Stimulated activated naive CD4-positive, alpha-beta T cell treated with Interleukin-2 at 50 U/mL for 16 hours (primary cell): ENCODE measurements around the gene NDUFS6.

Source experiments
- DNase-seq: peaks from one replicate; lab custom pipeline; 2025; lab: John Stamatoyannopoulos, UW

Gene NDUFS6

GRCh38 chr5:1853531-1853930, 52.3 kb downstream of the NDUFS6 start:
- no peak for DNase-seq

DNA sequence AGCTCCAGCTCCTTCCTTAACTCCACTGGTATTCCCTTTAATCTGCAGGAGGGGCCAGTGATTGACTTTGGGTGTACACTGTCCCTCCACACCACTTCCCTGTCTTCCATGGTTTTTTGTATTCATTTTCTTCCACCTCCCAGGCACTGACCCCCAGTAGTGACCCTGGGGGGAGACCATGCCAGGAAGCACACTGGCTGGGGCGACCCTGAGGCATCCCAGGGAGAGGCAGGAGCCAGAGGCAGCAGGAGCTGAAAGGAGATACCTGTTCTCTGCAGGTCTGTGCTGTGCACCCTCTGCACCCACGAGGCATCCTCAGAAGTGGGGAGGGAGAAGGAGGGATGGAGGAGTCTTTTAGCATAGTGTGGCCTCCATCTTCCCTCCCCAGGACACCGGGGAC, 53.9 kb downstream of the NDUFS6 start:
- DNase-seq = no peak

GRCh38 chr5:1855596-1855995, 54.4 kb downstream of the NDUFS6 start:
- DNase-seq = no peak

DNA sequence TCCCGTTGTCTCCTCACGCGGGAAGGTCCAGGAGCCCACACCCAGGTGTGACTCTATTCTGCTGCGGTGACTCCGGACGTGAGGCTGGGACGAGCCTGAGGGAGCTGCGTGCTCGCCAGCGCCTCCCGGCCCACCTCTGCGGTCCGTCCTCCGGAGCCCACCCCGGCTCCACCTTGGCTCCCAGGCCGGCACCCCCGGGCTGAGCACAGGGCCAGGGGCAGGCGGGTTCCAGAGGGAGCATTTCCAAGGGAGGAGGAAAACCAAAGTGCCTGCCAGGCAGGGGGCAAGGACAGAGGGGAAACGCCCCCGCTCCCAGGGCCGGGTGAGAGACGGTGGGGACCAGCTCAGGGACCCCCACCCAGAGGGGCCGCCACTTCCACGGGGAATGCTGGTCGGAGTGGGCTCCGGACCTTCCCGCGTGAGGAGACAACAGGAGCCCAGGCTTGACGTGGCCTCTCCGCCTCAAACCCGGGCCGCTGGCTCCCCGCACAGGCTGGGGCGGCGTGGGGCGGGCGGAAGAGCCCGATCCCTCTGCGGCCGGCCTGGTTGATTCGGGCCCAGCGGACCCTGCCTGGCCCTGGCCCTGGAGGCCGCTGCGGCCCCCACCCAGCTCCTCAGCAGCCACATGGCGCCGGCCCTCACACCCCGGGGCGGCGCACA, 55.5 kb downstream of the NDUFS6 start:
- no peak for DNase-seq

DNA sequence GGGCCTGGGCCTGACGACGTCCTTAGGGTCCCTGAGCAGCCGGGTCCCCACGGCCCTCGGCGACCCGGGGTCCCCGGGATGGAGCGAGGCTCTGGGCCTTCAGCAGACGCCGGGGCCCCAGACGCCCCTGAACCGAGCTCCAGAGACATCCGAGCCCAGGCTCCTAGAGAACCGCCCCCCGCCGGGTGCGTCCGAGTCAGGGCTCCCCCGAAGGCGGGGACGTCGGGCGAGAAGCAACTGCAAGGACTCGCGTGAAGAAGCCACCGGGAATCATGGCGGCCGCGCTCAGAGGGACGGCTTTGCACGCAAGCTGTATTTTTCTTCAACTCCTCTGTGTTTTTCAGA, 56.0 kb downstream of the NDUFS6 start:
- DNase-seq = no peak

- DNase-seq = no peak
These were observed 57.2 kb downstream of the NDUFS6 start for GRCh38 chr5:1858436-1858835.

DNA sequence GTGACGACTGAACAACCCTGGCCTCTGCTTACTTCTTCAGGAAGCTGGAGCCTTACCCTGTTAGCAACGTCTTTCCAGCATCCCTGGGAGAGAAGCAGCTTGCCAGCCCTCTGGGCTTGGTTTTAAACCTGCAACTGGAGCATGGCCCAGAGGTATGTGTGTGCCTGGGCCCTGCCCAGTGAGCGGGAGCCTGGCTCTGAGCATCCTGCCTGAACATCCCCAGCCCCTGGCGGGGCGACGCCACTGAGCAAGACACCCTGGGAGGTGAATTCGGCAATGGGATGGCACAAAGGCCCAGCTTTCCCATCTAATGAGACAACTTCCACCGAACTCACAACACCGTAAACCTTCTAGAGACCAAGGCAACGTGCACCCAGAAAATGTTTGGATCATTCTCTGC, 57.9 kb downstream of the NDUFS6 start:
- no peak for DNase-seq

GRCh38 chr5:1860021-1860610, 58.9 kb downstream of the NDUFS6 start:
- no peak for DNase-seq

DNA sequence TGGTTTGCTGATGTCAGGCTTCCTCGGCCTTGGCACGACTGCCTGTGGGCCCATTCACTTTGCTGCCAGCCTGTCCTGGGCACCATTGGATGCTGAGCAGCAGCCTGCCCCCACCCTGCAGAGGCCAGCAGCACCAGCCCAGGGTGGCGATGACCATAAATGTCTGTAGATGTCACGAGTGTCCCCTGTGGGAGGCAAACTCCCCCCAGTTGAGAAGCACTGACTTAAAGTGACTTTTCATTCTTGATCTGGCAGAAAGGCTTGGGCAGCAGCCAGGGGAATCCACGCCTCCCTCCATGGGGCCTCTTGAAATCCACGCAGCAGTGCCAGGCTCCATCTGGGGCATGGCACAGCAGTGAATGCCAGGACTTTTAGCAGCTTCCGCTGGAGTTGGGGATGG, 59.7 kb downstream of the NDUFS6 start:
- DNase-seq = no peak

DNA sequence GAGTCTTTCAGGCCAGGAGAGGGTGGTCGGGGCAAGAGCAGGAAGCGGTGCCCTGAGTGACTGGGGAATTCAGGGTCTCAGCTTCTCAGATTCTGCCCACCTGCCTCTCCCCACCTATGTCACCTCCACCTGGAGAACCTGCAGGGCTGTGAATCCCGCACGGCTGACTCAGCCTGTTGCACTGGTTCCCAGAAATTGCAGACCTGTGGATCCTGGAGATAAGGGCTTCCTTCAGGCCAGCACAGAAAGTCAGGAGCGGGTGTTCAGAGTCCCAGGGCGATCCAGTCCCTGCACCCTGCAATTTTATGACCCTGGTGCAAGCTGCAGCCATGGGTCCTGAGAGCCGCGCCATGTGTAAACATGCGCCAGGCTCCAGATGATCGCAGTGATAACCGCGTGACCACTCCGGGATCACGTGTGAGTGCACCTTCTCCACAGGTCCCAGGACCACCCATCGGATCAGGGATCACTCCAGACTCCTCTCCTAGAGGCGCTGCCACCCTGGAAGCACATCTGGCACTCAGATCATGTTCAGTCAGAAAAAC, 63.8 kb downstream of the NDUFS6 start:
- no peak for DNase-seq

DNA sequence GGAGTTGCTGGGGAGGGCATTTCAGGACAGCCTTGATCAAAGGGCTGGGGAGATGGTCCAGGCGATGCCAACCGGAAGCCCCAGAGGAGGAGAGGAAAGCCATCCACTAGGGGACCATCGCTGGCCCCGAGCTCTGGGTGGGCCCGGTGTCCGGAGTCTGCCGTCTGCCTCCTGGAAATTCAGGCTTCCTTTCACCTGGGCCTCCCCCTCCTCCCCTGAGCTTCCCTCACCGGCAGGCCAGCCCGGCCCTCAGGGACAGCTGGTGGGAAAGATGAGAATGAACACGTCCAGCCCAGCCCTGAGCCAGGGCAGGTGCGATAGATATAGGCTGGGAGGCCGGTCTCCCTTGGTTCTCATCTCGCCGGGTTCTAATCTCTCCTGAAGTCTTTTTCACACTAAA, 64.3 kb downstream of the NDUFS6 start:
- no peak for DNase-seq
